Smooth muscle cell of trachea (primary cell): Measurements from ENCODE around the gene BAIAP2L2. TPM values are rescaled to one million over a fixed set of nuclear protein-coding genes. Genes with fewer than 3 reads are reported as not detected.

Source experiments
- total RNA-seq: library from RNA; depleted of rRNA; stranded (reverse); fragments of >200 nt; gene quantifications from 2 replicates; pipeline ENCODE4 v1.2.1, GENCODE V29; 2014

BAIAP2L2 gene, protein sequence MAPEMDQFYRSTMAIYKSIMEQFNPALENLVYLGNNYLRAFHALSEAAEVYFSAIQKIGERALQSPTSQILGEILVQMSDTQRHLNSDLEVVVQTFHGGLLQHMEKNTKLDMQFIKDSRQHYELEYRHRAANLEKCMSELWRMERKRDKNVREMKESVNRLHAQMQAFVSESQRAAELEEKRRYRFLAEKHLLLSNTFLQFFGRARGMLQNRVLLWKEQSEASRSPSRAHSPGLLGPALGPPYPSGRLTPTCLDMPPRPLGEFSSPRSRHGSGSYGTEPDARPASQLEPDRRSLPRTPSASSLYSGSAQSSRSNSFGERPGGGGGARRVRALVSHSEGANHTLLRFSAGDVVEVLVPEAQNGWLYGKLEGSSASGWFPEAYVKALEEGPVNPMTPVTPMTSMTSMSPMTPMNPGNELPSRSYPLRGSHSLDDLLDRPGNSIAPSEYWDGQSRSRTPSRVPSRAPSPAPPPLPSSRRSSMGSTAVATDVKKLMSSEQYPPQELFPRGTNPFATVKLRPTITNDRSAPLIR
- total RNA-seq, result 1.3 and 2.6 TPM in 2 replicates

DNA sequence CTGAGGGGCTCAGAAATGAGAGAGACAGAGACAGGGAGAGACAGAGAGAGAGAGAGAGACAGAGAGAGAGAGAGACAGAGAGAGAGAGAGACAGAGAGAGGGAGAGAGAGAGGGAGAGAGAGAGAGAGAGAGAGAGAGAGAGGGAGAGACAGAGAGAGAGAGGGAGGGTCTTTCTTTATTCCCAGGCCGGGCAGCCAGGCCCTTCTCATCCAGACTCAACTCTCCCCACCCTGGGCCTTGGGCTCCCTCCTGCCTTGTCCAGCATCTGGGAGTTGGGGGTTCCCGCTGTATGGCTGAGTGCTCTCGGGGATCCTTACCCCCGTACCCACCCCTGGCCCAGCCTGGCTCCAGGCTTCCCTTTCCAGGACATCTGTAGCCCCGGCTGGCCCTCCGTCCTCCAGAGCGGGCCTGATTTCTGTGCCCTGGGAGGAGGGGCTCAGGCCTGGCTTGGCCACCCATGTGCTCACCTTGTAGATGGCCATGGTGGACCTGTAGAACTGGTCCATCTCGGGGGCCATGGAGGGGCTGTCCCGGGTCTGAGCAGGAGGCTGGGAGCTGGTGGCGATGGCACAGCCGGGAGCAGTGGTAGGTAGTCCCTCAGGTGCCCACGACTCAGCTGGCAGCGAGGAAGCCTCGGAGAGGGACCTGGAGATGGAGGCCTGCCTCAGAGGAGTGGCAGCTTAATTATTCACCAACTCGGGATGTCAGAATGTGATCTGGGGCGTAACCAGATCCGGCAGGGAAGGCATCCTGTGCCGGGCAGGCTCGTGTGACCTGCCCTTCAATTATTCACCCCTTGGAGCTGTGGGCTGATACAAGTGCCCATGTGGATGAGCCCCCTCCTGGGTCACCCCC, at the start of gene BAIAP2L2:
Gene BAIAP2L2 (minus strand): TSS at position 677 of the 855 bp plus-strand sequence. CDS start 159 bp downstream, at position 518.

DNA sequence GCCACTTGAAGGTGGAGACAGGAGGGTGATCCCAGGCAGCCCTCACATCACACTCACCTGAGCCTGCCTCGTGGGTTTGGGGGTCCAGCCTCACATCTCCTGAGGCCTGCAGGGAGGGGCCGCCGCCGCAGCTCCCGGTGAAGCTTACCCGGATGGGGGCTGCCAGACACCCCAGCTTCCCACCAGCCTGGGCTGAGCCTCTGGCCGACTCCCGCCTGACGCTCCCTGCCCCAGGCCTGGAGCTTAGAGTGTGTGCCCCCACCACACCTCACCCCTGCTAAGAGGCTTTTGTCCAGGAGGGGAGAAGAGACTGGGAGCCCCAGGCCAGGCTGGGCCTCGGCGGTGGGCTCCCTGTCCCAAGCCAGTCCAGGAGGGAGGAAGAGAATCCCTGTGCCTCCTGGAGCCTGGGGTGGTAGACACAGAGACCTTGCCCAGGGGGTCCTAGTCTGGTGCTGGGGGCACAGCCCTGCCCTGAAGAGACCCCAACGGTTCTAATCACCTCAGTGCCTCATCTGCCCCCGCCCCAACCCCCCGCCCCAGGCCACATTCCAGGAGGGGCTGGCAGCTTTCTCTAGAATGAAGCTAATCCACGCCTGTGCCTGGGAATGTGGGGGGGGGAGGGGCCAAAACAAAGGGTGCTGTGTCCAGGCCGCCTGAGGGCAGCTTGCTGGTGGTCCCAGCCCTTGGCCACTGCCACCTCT, 26.4 kb downstream of the BAIAP2L2 start, which contains the start of gene SLC16A8:
Gene SLC16A8 (minus strand): TSS at position 254 of the 701 bp plus-strand sequence. CDS start 1,311 bp downstream, outside the sequence.

DNA sequence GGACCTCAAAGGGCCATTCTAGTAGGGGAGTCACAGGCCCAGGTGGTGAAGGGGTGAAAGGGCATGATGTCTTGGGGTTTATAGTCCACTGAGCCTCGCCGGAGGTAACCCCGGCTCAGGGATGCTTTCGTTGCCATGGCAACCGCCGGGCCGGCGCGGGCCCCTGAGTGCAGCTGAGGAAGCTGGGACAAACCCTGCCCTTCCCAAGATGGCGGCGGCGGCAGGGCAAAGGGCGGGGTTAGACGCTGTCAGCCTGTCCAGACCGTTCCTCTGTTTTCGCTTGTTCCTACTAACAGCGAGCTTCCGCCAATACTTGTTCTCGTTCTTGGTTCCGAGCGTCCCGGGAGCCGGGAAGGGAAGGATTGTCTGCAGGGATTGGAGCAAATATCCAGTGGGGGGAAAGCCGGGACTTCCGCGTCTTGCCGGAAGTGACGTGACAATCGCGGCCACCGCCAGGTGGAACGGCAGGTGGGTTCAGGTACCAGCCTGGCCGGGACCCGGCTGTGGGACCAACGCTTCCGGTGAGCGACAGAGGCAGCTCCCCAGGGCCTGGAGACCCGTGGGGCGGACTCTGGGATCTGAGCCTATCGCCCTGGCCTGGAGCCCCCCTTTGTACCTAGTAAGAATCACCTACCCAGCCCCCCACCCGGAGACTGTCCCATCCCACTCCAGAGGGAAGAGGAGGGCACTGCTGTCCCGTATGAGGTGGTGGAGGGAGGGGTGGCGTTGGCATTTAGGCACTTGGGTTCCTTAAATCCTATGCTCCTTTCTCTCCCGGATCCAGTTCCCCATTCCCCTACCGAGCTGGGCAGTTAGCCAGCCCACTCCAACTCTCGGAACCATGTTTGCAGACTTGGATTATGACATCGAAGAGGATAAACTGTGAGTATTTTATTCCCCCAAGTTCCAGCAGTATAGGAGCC, 53.3 kb downstream of the BAIAP2L2 start, which contains the start of gene PICK1:
Gene PICK1 (plus strand): TSS at position 436 of the 923 bp plus-strand sequence. CDS start 406 bp downstream, at position 842.

Other genes with a start within 250 kb of the BAIAP2L2 start
- gene MICALL1, start 204.4 kb downstream of the BAIAP2L2 start, total RNA-seq, result 16.7 and 27.3 TPM in 2 replicates
- 0.29 and 0.50 TPM in 2 replicates for gene C22orf23, start 157.1 kb downstream of the BAIAP2L2 start, total RNA-seq
- 36.9 and 37.4 TPM in 2 replicates for gene POLR2F, start 157.0 kb downstream of the BAIAP2L2 start, total RNA-seq
- not detected in 2 replicates for gene SOX10, start 126.1 kb downstream of the BAIAP2L2 start, total RNA-seq
- 9.4 and 9.6 TPM in 2 replicates for gene PICK1, start 53.3 kb downstream of the BAIAP2L2 start, total RNA-seq
- gene SLC16A8, start 26.5 kb downstream of the BAIAP2L2 start, total RNA-seq, result 0.17 TPM in 1 of 2 replicates, not detected in the other
- 18.0 and 34.2 TPM in 2 replicates for gene PLA2G6, start 71.1 kb upstream of the BAIAP2L2 start, total RNA-seq
- 19.3 and 29.3 TPM in 2 replicates for gene MAFF, start 91.3 kb upstream of the BAIAP2L2 start, total RNA-seq
- 45.8 and 56.6 TPM in 2 replicates for gene TMEM184B, start 162.3 kb upstream of the BAIAP2L2 start, total RNA-seq
- gene CSNK1E, start 206.7 kb upstream of the BAIAP2L2 start, total RNA-seq, result 81.7 and 108 TPM in 2 replicates